ENCODE results near the gene ZCCHC14. TPM values are rescaled to one million over a fixed set of nuclear protein-coding genes. Genes with fewer than 3 reads are reported as not detected.

ZCCHC14 gene
- total and polyA plus RNA-seq, 2 of the 13 experiments (the other 11 are each of a cell fraction or from before 2014, with no cell fraction given), result 12.4 to 12.5 TPM

GRCh38 chr16:87391950-87392820, 100.6 kb downstream of the ZCCHC14 start, which contains the start of gene MAP1LC3B (continued):
- TF ChIP-seq ZNF510 (CRISPR knock-in tag; IDR thresholded peaks at IDR 0.05; ENCODE audit: low read depth) (no peak), PLRG1 (conservative IDR thresholded peaks at IDR 0.05) (no peak), HOXA5 (CRISPR knock-in tag; IDR thresholded peaks at IDR 0.05) (peak; percentile 95), CCDC6 (CRISPR knock-in tag; IDR thresholded peaks at IDR 0.05) (peak; percentile 99), TFE3 (CRISPR knock-in tag; IDR thresholded peaks at IDR 0.05) (peak; percentile 97), ZBTB8A (CRISPR knock-in tag; IDR thresholded peaks at IDR 0.05; ENCODE audit: borderline replicate concordance, low read depth) (0 out of 2 replicates have a peak, but pooled peaks have one; percentile 68), TOPORS (CRISPR knock-in tag; IDR thresholded peaks at IDR 0.05) (peak; percentile 97), ATM (IDR thresholded peaks at IDR 0.05; ENCODE audit: borderline replicate concordance) (no peak), ZNF674 (CRISPR knock-in tag; IDR thresholded peaks at IDR 0.05; ENCODE audit: low read depth) (peak; percentile 98), ZNF296 (CRISPR knock-in tag; conservative IDR thresholded peaks at IDR 0.05) (no peak), ZNF639 (CRISPR knock-in tag; conservative IDR thresholded peaks at IDR 0.05) (peak; percentile 89), ZNF747 (CRISPR knock-in tag; IDR thresholded peaks at IDR 0.05; ENCODE audit: borderline replicate concordance) (peak; percentile 89), ZBTB46 (CRISPR knock-in tag; IDR thresholded peaks at IDR 0.05; ENCODE audit: borderline replicate concordance) (no peak)
- TF ChIP-seq, protein P1, sequence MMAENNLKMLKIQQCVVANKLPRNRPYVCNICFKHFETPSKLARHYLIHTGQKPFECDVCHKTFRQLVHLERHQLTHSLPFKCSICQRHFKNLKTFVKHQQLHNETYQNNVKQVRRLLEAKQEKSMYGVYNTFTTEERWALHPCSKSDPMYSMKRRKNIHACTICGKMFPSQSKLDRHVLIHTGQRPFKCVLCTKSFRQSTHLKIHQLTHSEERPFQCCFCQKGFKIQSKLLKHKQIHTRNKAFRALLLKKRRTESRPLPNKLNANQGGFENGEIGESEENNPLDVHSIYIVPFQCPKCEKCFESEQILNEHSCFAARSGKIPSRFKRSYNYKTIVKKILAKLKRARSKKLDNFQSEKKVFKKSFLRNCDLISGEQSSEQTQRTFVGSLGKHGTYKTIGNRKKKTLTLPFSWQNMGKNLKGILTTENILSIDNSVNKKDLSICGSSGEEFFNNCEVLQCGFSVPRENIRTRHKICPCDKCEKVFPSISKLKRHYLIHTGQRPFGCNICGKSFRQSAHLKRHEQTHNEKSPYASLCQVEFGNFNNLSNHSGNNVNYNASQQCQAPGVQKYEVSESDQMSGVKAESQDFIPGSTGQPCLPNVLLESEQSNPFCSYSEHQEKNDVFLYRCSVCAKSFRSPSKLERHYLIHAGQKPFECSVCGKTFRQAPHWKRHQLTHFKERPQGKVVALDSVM (CRISPR knock-in tag; IDR thresholded peaks at IDR 0.05), result peak; percentile 64
- TF ChIP-seq, protein P2, sequence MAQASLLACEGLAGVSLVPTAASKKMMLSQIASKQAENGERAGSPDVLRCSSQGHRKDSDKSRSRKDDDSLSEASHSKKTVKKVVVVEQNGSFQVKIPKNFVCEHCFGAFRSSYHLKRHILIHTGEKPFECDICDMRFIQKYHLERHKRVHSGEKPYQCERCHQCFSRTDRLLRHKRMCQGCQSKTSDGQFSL (CRISPR knock-in tag; IDR thresholded peaks at IDR 0.05), result no peak
- TF ChIP-seq, protein P3, sequence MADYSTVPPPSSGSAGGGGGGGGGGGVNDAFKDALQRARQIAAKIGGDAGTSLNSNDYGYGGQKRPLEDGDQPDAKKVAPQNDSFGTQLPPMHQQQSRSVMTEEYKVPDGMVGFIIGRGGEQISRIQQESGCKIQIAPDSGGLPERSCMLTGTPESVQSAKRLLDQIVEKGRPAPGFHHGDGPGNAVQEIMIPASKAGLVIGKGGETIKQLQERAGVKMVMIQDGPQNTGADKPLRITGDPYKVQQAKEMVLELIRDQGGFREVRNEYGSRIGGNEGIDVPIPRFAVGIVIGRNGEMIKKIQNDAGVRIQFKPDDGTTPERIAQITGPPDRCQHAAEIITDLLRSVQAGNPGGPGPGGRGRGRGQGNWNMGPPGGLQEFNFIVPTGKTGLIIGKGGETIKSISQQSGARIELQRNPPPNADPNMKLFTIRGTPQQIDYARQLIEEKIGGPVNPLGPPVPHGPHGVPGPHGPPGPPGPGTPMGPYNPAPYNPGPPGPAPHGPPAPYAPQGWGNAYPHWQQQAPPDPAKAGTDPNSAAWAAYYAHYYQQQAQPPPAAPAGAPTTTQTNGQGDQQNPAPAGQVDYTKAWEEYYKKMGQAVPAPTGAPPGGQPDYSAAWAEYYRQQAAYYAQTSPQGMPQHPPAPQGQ (CRISPR knock-in tag; IDR thresholded peaks at IDR 0.05; ENCODE audit: borderline replicate concordance), result no peak
- TF ChIP-seq, protein P4, sequence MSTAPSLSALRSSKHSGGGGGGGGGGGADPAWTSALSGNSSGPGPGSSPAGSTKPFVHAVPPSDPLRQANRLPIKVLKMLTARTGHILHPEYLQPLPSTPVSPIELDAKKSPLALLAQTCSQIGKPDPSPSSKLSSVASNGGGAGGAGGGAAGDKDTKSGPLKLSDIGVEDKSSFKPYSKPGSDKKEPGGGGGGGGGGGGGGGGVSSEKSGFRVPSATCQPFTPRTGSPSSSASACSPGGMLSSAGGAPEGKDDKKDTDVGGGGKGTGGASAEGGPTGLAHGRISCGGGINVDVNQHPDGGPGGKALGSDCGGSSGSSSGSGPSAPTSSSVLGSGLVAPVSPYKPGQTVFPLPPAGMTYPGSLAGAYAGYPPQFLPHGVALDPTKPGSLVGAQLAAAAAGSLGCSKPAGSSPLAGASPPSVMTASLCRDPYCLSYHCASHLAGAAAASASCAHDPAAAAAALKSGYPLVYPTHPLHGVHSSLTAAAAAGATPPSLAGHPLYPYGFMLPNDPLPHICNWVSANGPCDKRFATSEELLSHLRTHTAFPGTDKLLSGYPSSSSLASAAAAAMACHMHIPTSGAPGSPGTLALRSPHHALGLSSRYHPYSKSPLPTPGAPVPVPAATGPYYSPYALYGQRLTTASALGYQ (CRISPR knock-in tag; IDR thresholded peaks at IDR 0.05), result peak; percentile 81; the same call in 1 of the 2 replicates

Data from HepG2 (cell line).